Subcutaneous abdominal adipose tissue (tissue), 5 donors: ENCODE measurements around the gene SULT1B1.

ENCODE experiments used
- H3K27ac ChIP-seq: one replicate; pipeline ENCODE4 v1.7.0; 2013; ENCODE audit warnings: low read depth, mild to moderate bottlenecking, inconsistent platforms, low read length, moderate library complexity
- H3K27me3 ChIP-seq, 5 donors: one replicate each; pipeline ENCODE4 v1.7.0; 2013; ENCODE audit warnings: low read length in 5 of 5, inconsistent platforms in 1 of 5; ENCODE audit not compliant: control insufficient read depth in 5 of 5, insufficient read depth in 4 of 5
- H3K36me3 ChIP-seq, 5 donors: one replicate each; pipeline ENCODE4 v1.7.0; 2013; ENCODE audit warnings: low read length in 5 of 5; ENCODE audit not compliant: control insufficient read depth in 5 of 5, insufficient read depth in 5 of 5
- H3K4me1 ChIP-seq, 5 donors: one replicate each; pipeline ENCODE4 v1.7.0; 2013; ENCODE audit warnings: low read length in 5 of 5, mild to moderate bottlenecking in 3 of 5, moderate library complexity in 1 of 5; ENCODE audit not compliant: control insufficient read depth in 5 of 5, insufficient read depth in 5 of 5
- H3K4me3 ChIP-seq, 5 donors: one replicate each; pipeline ENCODE4 v1.7.0; 2013; ENCODE audit warnings: low read length in 5 of 5, low read depth in 1 of 5
- H3K9ac ChIP-seq, 5 donors: one replicate each; pipeline ENCODE4 v1.7.0; 2013; ENCODE audit warnings: low read length in 5 of 5, mild to moderate bottlenecking in 4 of 5, moderate library complexity in 3 of 5
- H3K9me3 ChIP-seq, 5 donors: one replicate each; pipeline ENCODE4 v1.7.0; 2013; ENCODE audit warnings: low read length in 5 of 5; ENCODE audit not compliant: control insufficient read depth in 5 of 5
- donor health status: healthy.
- donor health status: healthy.
- donor health status: healthy.
- donor health status: healthy.
- donor health status: healthy.

The SULT1B1 gene

GRCh38 chr4:69710580-69710979, 49.8 kb downstream of the SULT1B1 start:
- Histone ChIP-seq H3K27ac (no peak overlapping the region), H3K27me3 (no peaks in the 10 kb centered on the region), H3K4me3 (no peak overlapping the region), H3K9me3 (no peaks in the 10 kb centered on the region), H3K36me3 (no peaks in the 10 kb centered on the region), H3K9ac (no peak overlapping the region), H3K4me1 (peaks cover 0 to 4% (median 0%) of the 10 kb centered on the region in 5 donors)

- Histone ChIP-seq H3K9ac (no peak overlapping the region), H3K36me3 (no peaks in the 10 kb centered on the region), H3K9me3 (no peaks in the 10 kb centered on the region), H3K27me3 (no peaks in the 10 kb centered on the region), H3K27ac (no peak overlapping the region), H3K4me3 (no peak overlapping the region), H3K4me1 (no peaks in the 10 kb centered on the region)
Observed at GRCh38 chr4:69708211-69708610, 52.2 kb downstream of the SULT1B1 start.

DNA sequence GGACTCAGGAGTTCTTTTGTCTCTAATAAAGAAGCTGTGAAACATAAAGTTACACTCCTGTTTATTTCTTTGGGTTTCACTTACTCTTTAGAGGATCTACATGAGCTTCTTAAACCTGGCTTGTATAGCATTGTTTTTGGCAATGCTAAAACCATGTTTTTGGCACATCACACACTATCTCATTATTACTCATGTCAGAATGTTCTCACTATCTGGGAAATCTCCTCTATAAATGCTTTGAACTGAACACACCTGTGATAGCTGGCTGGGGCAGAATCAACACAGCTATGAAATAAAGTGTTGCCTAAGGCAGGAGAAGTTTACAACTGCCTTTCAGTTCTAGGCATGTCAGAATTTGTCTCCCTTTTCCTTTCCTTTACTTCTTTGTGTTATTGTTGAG, 52.6 kb downstream of the SULT1B1 start:
- H3K27ac ChIP-seq = no peak overlapping the region
- no peaks in the 10 kb centered on the region for H3K4me1 ChIP-seq
- H3K4me3 ChIP-seq = no peak overlapping the region
- H3K9me3 ChIP-seq = no peaks in the 10 kb centered on the region
- no peak overlapping the region for H3K9ac ChIP-seq
- no peaks in the 10 kb centered on the region for H3K36me3 ChIP-seq
- no peaks in the 10 kb centered on the region for H3K27me3 ChIP-seq

DNA sequence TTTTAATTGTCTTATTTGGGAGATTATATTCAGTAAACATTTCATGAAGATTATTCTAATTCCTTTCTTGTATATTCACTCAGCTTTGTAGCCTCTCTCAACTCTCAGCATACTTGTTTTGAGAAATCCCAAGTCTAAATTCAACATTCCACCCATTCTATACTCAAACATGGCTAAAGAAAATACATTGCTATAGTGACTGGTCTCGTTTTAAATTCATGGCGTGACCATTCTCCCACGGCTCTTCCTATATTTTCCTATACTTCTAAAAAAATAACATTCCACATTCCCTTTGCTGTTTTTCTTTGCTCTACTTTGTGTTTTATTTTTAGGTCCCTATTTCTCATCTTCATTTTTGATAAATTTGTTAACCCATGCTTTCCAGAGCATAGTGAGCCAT, 58.2 kb downstream of the SULT1B1 start:
- H3K9me3 ChIP-seq = peaks cover 0 to 9% (median 0%) of the 10 kb centered on the region in 5 donors
- no peak overlapping the region for H3K9ac ChIP-seq
- H3K27ac ChIP-seq = no peak overlapping the region
- H3K27me3 ChIP-seq = no peaks in the 10 kb centered on the region
- no peak overlapping the region for H3K4me3 ChIP-seq
- H3K36me3 ChIP-seq = no peaks in the 10 kb centered on the region
- no peaks in the 10 kb centered on the region for H3K4me1 ChIP-seq

- Histone ChIP-seq H3K27ac (no peak overlapping the region), H3K27me3 (no peaks in the 10 kb centered on the region), H3K36me3 (no peaks in the 10 kb centered on the region), H3K9me3 (peaks cover 0 to 9% (median 0%) of the 10 kb centered on the region in 5 donors), H3K9ac (no peak overlapping the region), H3K4me3 (no peak overlapping the region), H3K4me1 (no peaks in the 10 kb centered on the region)
Observed at GRCh38 chr4:69701696-69702095, 58.7 kb downstream of the SULT1B1 start.

GRCh38 chr4:69697536-69698242, 62.7 kb downstream of the SULT1B1 start:
- no peaks in the 10 kb centered on the region for H3K27me3 ChIP-seq
- no peak overlapping the region for H3K4me3 ChIP-seq
- H3K27ac ChIP-seq = no peak overlapping the region
- no peaks in the 10 kb centered on the region for H3K4me1 ChIP-seq
- H3K9me3 ChIP-seq = peaks cover 0 to 9% (median 0%) of the 10 kb centered on the region in 5 donors
- H3K36me3 ChIP-seq = no peaks in the 10 kb centered on the region
- no peak overlapping the region for H3K9ac ChIP-seq

GRCh38 chr4:69689599-69689998, 70.8 kb downstream of the SULT1B1 start:
- no peaks in the 10 kb centered on the region for H3K36me3 ChIP-seq
- H3K9me3 ChIP-seq = peaks cover 0 to 2% (median 0%) of the 10 kb centered on the region in 5 donors
- no peak overlapping the region for H3K9ac ChIP-seq
- H3K27me3 ChIP-seq = no peaks in the 10 kb centered on the region
- H3K4me3 ChIP-seq = no peak overlapping the region
- H3K27ac ChIP-seq = no peak overlapping the region
- H3K4me1 ChIP-seq = peaks cover 0 to 4% (median 0%) of the 10 kb centered on the region in 5 donors

DNA sequence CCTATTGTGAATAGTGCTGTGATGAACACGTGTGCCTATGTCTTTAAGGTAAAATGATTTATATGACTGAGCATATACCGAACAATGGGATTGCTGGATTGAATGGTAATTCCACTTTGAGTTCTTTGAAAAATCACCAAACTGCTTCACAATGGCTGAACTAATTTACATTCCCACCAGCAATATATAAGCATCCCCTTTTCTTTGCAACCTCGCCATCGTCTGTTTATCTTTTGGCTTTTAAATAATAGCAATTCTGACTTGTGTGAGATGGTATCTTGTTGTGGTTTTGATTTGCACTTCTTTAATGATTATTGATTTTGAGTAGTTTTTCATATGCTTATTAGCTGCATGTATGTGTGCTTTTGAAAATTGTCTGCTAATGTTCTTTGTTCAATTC, 75.6 kb downstream of the SULT1B1 start:
- Histone ChIP-seq H3K36me3 (no peaks in the 10 kb centered on the region), H3K27ac (no peak overlapping the region)

More for the DNA sequence above, 75.6 kb downstream of the SULT1B1 start:
- H3K4me3 ChIP-seq = no peak overlapping the region
- no peaks in the 10 kb centered on the region for H3K9me3 ChIP-seq
- no peaks in the 10 kb centered on the region for H3K27me3 ChIP-seq
- peaks cover 0 to 3% (median 0%) of the 10 kb centered on the region in 5 donors for H3K4me1 ChIP-seq
- H3K9ac ChIP-seq = no peak overlapping the region
